Prostate gland (tissue), 2 donors: ENCODE measurements around the gene UGCG. TPM values are rescaled to one million over a fixed set of nuclear protein-coding genes. Genes with fewer than 3 reads are reported as not detected.

ENCODE experiments used
- DNase-seq: peaks from one replicate; pipeline ENCODE4 v3.0.0-alpha.2; 2019; ENCODE audit warnings: low spot score
- H3K27ac ChIP-seq, 2 donors: fragments of 200-600 bp; sonication (generic); 2 replicates each; pipeline ENCODE4 v1.5.1; 2017 to 2019
- H3K27me3 ChIP-seq: fragments of 200-600 bp; sonication (generic); replicated peaks from 2 replicates; pipeline ENCODE4 v1.5.1; 2019; ENCODE audit not compliant: insufficient read depth
- H3K36me3 ChIP-seq, 2 donors: fragments of 200-600 bp; sonication (generic); 1 replicate in 1 of 2; 2 replicates in 1 of 2; pipeline versions ENCODE4 v1.5.1 to v1.8.1; 2017 to 2019
- H3K4me1 ChIP-seq: fragments of 200-600 bp; sonication (generic); replicated peaks from 2 replicates; pipeline ENCODE4 v1.5.1; 2019
- H3K4me3 ChIP-seq, 2 donors: fragments of 200-600 bp; sonication (generic); 2 replicates each; pipeline ENCODE4 v1.5.1; 2017 to 2019
- H3K9me3 ChIP-seq: fragments of 200-600 bp; sonication (generic); 2 replicates; pipeline ENCODE4 v1.5.1; 2017
- POLR2A ChIP-seq: fragments of 450-650 bp; IDR thresholded peaks from one replicate; pipeline ENCODE4 v1.6.1; 2016; ENCODE audit warnings: antibody characterized with exemption, mild to moderate bottlenecking
- POLR2AphosphoS5 ChIP-seq: sonication (generic); formaldehyde crosslinking; IDR thresholded peaks from one replicate; pipeline ENCODE4 v1.6.1; 2017; ENCODE audit warnings: antibody characterized with exemption
- WGBS: methylation state at CpG from one replicate; pipeline ENCODE4 v1.1.5; 2018; 5-methylcytosine and 5-hydroxymethylcytosine counted together
- intact Hi-C: fragments of 100-400 bp; cut with DNase I; formaldehyde crosslinking; loops from one replicate; pipeline ENCODE4 v1.14.2; 2022
- total RNA-seq, 2 donors: library from RNA; depleted of rRNA; stranded (reverse); fragments of >200 nt; gene quantifications; one replicate each; pipeline ENCODE4 v1.1.0, GENCODE V29; 2016
- TF ChIP-seq, protein P1 (sequence below), 4 experiments: fragments of 200-600 bp in 2 of 4; fragments of 450-650 bp in 2 of 4; sonication (generic) in 2 of 4; IDR thresholded peaks; 1 replicate in 3 of 4; 2 replicates in 1 of 4; pipeline ENCODE4 v1.5.1; 2016 to 2019; ENCODE audit warnings: antibody characterized with exemption in 4 of 4, mild to moderate bottlenecking in 2 of 4, moderate library complexity in 2 of 4

Gene UGCG
- total RNA-seq, 2 donors from 2014 or later, result 23.9 to 42.6 TPM

DNA sequence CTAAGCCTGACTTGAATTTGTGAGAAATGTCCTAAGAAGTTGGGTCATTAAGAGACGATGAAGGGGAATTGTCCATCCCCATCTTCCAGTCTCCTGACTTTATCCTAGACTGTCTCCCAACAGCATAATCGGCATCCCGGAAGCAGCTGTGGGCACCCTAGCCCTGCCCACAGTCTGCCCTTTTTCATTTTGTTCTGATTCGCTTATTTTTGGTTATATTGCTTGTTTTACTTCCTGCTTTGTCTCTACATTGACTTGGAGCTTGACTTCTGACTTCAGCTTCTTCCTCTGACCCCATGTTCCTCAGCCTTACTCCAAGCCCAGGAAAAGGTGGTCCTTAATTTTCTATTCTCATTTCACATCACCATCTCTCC is 41.8 kb downstream of the UGCG start:
- no peak for DNase-seq
- TF ChIP-seq, protein P1, sequence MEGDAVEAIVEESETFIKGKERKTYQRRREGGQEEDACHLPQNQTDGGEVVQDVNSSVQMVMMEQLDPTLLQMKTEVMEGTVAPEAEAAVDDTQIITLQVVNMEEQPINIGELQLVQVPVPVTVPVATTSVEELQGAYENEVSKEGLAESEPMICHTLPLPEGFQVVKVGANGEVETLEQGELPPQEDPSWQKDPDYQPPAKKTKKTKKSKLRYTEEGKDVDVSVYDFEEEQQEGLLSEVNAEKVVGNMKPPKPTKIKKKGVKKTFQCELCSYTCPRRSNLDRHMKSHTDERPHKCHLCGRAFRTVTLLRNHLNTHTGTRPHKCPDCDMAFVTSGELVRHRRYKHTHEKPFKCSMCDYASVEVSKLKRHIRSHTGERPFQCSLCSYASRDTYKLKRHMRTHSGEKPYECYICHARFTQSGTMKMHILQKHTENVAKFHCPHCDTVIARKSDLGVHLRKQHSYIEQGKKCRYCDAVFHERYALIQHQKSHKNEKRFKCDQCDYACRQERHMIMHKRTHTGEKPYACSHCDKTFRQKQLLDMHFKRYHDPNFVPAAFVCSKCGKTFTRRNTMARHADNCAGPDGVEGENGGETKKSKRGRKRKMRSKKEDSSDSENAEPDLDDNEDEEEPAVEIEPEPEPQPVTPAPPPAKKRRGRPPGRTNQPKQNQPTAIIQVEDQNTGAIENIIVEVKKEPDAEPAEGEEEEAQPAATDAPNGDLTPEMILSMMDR (IDR thresholded peaks at IDR 0.05), result no peak
- Histone ChIP-seq H3K9me3 (no peaks in the 10 kb centered on the region), H3K27me3 (no peaks in the 10 kb centered on the region), H3K36me3 (no peaks in the 10 kb centered on the region), H3K4me1 (no peaks in the 10 kb centered on the region), H3K4me3 (no peak overlapping the region), H3K27ac (no peak overlapping the region)
- 93% methylated on average over 4 of the region's 4 CpGs for WGBS
- intact Hi-C loops, result no loop called here

DNA sequence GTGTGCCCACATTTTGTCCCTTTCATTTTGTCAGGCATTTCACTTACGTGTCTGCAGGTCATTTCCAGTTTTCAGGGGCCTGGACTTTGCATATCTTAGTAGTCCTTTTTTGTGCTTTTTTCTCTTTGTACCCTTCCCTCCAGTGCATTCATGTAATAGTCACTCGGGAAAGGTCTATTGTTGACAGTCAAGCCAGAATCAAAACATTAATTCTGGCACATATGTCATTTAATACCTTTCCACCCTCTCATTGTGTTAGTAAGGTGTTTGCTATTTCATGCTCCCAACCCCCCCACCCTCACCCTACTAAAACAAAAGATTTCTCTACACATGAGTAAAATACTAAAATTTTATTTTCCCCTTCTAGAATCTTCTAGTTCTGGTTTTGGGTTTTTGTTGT is 42.7 kb downstream of the UGCG start:
- TF ChIP-seq, protein P1 (IDR thresholded peaks at IDR 0.05), result no peak
- TF ChIP-seq POLR2AphosphoS5 (no peak), POLR2A (no peak)
- H3K36me3 ChIP-seq, result no peaks in the 10 kb centered on the region
- no peak overlapping the region for H3K27ac ChIP-seq
- H3K9me3 ChIP-seq, result no peaks in the 10 kb centered on the region
- no peak overlapping the region for H3K4me3 ChIP-seq
- intact Hi-C loops, result no loop called here
- H3K4me1 ChIP-seq, result no peaks in the 10 kb centered on the region
- no peak for DNase-seq
- 91% methylated on average over 2 of the region's 2 CpGs for WGBS
- H3K27me3 ChIP-seq, result no peaks in the 10 kb centered on the region

DNA sequence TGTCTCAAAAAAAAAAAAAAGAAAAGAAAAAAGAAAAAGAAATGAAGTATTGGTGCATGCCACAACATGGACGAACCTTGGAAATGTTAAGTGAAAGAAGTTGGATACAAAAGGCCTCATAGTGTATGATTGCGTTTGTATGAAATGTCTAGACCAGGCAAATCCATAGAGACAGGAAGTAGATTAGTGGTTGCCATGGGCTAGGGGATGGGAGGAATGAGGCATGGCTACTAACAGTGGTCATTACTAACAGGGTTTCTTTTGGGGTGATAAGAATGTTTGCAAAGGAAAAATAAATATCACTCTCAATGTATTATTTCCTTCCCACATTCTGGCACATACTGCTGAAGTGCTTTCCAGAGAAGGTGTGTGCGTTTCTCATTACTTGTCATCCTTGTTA is 44.1 kb downstream of the UGCG start:
- no peak for DNase-seq
- H3K9me3 ChIP-seq, result no peaks in the 10 kb centered on the region
- 86% methylated on average over 3 of the region's 3 CpGs for WGBS
- intact Hi-C loops, result no loop called here
- H3K4me3 ChIP-seq, result no peak overlapping the region
- no peaks in the 10 kb centered on the region for H3K4me1 ChIP-seq
- TF ChIP-seq POLR2A (no peak), POLR2AphosphoS5 (no peak)
- TF ChIP-seq, protein P1 (IDR thresholded peaks at IDR 0.05), result no peak
- no peak overlapping the region for H3K27ac ChIP-seq
- no peaks in the 10 kb centered on the region for H3K36me3 ChIP-seq
- H3K27me3 ChIP-seq, result no peaks in the 10 kb centered on the region

DNA sequence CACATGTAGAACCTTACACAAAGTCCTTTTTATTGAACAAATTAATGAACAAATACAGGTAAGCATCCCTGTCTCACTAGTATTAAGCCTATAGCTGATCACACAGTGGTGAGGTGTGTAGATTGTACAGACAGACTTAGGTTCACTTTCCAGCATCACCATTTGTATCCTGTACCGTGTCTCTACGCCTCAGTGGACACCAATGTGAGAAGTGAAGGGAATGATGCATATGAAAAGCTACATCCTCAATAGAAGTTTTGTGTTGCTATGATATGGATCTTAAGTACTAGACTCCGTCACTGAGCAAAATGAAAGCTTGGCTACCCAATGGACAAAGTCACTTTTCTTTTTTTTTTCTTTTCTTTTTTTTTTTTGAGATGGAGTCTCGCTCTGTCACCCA is 46.6 kb downstream of the UGCG start:
- 97% methylated on average over 4 of the region's 4 CpGs for WGBS
- no peak for DNase-seq
- Histone ChIP-seq H3K36me3 (no peaks in the 10 kb centered on the region), H3K27me3 (no peaks in the 10 kb centered on the region), H3K4me3 (no peak overlapping the region), H3K27ac (no peak overlapping the region), H3K4me1 (no peaks in the 10 kb centered on the region), H3K9me3 (no peaks in the 10 kb centered on the region)
- TF ChIP-seq, protein P1 (IDR thresholded peaks at IDR 0.05), result no peak
- no peak for TF ChIP-seq POLR2A
- intact Hi-C loops, result no loop called here

DNA sequence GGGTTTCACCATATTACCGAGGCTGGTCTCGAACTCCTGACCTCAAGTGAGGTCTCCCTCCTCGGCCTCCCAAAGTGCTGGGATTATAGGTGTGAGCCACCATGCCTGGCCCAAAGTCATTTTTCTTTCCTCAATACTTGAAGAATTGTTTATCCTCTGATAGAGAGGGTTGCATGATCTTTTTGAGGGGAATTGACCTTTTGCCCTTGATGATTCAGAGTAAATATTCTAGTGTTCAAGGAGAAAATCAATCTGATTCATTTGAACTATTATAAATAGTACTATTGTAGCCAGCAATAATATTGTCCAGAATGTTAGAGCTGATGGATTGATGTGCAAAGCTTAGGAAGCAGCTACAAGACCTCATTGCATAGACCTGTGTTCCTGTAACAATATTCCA is 47.1 kb downstream of the UGCG start:
- WGBS, result 91% methylated on average over 3 of the region's 3 CpGs
- Histone ChIP-seq H3K27ac (no peak overlapping the region), H3K27me3 (no peaks in the 10 kb centered on the region), H3K9me3 (no peaks in the 10 kb centered on the region), H3K4me3 (no peak overlapping the region), H3K36me3 (no peaks in the 10 kb centered on the region), H3K4me1 (no peaks in the 10 kb centered on the region)
- intact Hi-C loops, result no loop called here
- DNase-seq, result no peak
- TF ChIP-seq POLR2AphosphoS5 (no peak), POLR2A (no peak)
- TF ChIP-seq, protein P1 (IDR thresholded peaks at IDR 0.05), result no peak
